Endothelial cell of umbilical vein (primary cell): Measurements from ENCODE around the gene FAM184B. TPM values are rescaled to one million over a fixed set of nuclear protein-coding genes. Genes with fewer than 3 reads are reported as not detected.

ENCODE experiments used
- BruUV-seq: library from RNA; stranded (reverse); fragments of 400-500 nt; replicated peaks from 2 replicates; lab custom pipeline; 2021; lab: Mats Ljungman, UMichigan
- CTCF ChIA-PET: fragments of 300-600, 350-600 bp; sonication (Branson Sonifier 250); formaldehyde crosslinking; loops from one replicate; lab custom pipeline; 2021; ENCODE audit warnings: antibody characterized with exemption, inconsistent platforms; lab: Charles Lee
- POLR2A ChIA-PET: fragments of 300-600, 350-600 bp; sonication (Branson Sonifier 250); formaldehyde crosslinking; loops from one replicate; lab custom pipeline; 2021; ENCODE audit warnings: antibody characterized with exemption, inconsistent platforms; lab: Charles Lee
- DNase-seq: peaks from one replicate; pipeline ENCODE4 v3.0.0-alpha.2; 2011; ENCODE audit warnings: low read depth, low spot score
- FAIRE-seq: peaks from 2 replicates; lab custom pipeline; 2011; peaks lifted over from hg19 to GRCh38; lab: Jason Lieb, UNC
- H2AFZ ChIP-seq: 2 replicates; pipeline ENCODE4 v1.6.0; 2012; ENCODE audit warnings: low read depth, low read length, control low read depth, inconsistent platforms
- H3K27ac ChIP-seq: 2 replicates; pipeline ENCODE4 v1.5.1; 2011; ENCODE audit warnings: low read depth, mild to moderate bottlenecking, control low read depth, low read length, moderate library complexity; ENCODE audit not compliant: insufficient read depth
- H3K27me3 ChIP-seq, 2 experiments: 2 replicates each; pipeline versions ENCODE4 v1.6.0 to v1.6.1; 2011; ENCODE audit warnings: low read length in 2 of 2, mixed read lengths in 1 of 2; ENCODE audit not compliant: control insufficient read depth in 2 of 2, insufficient read depth in 2 of 2
- H3K36me3 ChIP-seq, 2 experiments: 2 replicates in 1 of 2; 3 replicates in 1 of 2; pipeline ENCODE4 v1.5.1; 2011; ENCODE audit warnings: low read length in 2 of 2, mild to moderate bottlenecking in 1 of 2, moderate library complexity in 1 of 2; ENCODE audit not compliant: control insufficient read depth in 2 of 2, insufficient read depth in 2 of 2; ENCODE audit errors: extremely low read depth in 1 of 2
- H3K4me1 ChIP-seq: 3 replicates; pipeline ENCODE4 v1.5.1; 2011; ENCODE audit warnings: mild to moderate bottlenecking, low read length; ENCODE audit not compliant: control insufficient read depth, insufficient read depth; ENCODE audit errors: extremely low read depth
- H3K4me2 ChIP-seq: 2 replicates; pipeline ENCODE4 v1.6.1; 2011; ENCODE audit warnings: low read length, control low read depth, mixed read lengths; ENCODE audit not compliant: insufficient read depth
- H3K4me3 ChIP-seq, 3 experiments: fragments of 200-600 bp in 1 of 3; sonication (generic), shearing (Covaris generic) in 1 of 3; replicated peaks in 1 of 3; 2 replicates each; pipeline ENCODE4 v1.5.1; 2011 to 2016; ENCODE audit warnings: control low read depth in 3 of 3, low read length in 3 of 3, mild to moderate bottlenecking in 2 of 3, inconsistent platforms in 1 of 3, low read depth in 1 of 3, moderate library complexity in 1 of 3; ENCODE audit not compliant: insufficient read depth in 1 of 3
- H3K79me2 ChIP-seq: 2 replicates; pipeline ENCODE4 v1.6.0; 2012; ENCODE audit warnings: low read length, inconsistent platforms; ENCODE audit not compliant: control insufficient read depth, insufficient read depth
- H3K9ac ChIP-seq: replicated peaks from 2 replicates; pipeline ENCODE3; 2011; ENCODE audit warnings: low read length, control low read depth; ENCODE audit not compliant: insufficient read depth; ENCODE audit errors: extremely low read depth
- H3K9me1 ChIP-seq: replicated peaks from 3 replicates; pipeline ENCODE4 v1.6.0; 2011; ENCODE audit warnings: mild to moderate bottlenecking, low read length; ENCODE audit not compliant: control insufficient read depth, insufficient read depth; ENCODE audit errors: extremely low read depth
- H3K9me3 ChIP-seq: replicated peaks from 2 replicates; pipeline ENCODE4 v1.5.1; 2012; ENCODE audit warnings: low read length, inconsistent platforms; ENCODE audit not compliant: control insufficient read depth, insufficient read depth
- H4K20me1 ChIP-seq: replicated peaks from 2 replicates; pipeline ENCODE3; 2011; ENCODE audit warnings: mild to moderate bottlenecking, low read length; ENCODE audit not compliant: control insufficient read depth, insufficient read depth; ENCODE audit errors: extremely low read depth
- FOS ChIP-seq: IDR thresholded peaks from 2 replicates; pipeline ENCODE4 v1.6.1; 2011; ENCODE audit warnings: mild to moderate bottlenecking, low read length, moderate library complexity, borderline replicate concordance; ENCODE audit not compliant: insufficient read depth
- MYC ChIP-seq: IDR thresholded peaks from one replicate; pipeline ENCODE4 v1.6.1; 2011; ENCODE audit warnings: mild to moderate bottlenecking, low read depth, low read length
- POLR2A ChIP-seq: IDR thresholded peaks from 2 replicates; pipeline ENCODE4 v1.6.1; 2012; ENCODE audit warnings: low read depth, mild to moderate bottlenecking, control low read depth, low read length
- POLR2AphosphoS5 ChIP-seq: IDR thresholded peaks from 2 replicates; pipeline ENCODE4 v1.6.1; 2012; ENCODE audit warnings: low read depth, mild to moderate bottlenecking, control low read depth, low read length, moderate library complexity; ENCODE audit not compliant: insufficient read depth
- dilution Hi-C: fragments of 300-500 bp; cut with MboI; formaldehyde crosslinking; loops from one replicate; pipeline ENCODE4 v1.15.0; 2019; ENCODE audit warnings: low sequenced_read_pairs; ENCODE audit not compliant: extremely low pct_ligation_motif_present
- intact Hi-C: fragments of 100-400 bp; cut with micrococcal nuclease; formaldehyde crosslinking; loops from one replicate; pipeline ENCODE4 v1.10.0; 2022
- polyA plus RNA-seq, 4 experiments: library from polyadenylated mRNA; depleted of rRNA in 3 of 4; stranded (reverse) in 3 of 4; unstranded in 1 of 4; fragments of >200 nt; gene quantifications; 2 replicates each; pipeline versions ENCODE4 v1.2.1 to v1.2.3, GENCODE V29; 2011 to 2012; ENCODE audit warnings: missing spikeins in 1 of 4
- total RNA-seq: library from RNA; stranded (reverse); gene quantifications from 2 replicates; pipeline ENCODE4 v1.2.3, GENCODE V29; 2021
- TF ChIP-seq, protein P1 (sequence below): IDR thresholded peaks from 2 replicates; pipeline ENCODE4 v1.6.1; 2011; ENCODE audit not compliant: insufficient read depth, insufficient read length

The FAM184B gene
- total and polyA plus RNA-seq, 2 donors (not counting 3 experiments of a cell fraction or from before 2014, with no cell fraction given): not detected

DNA sequence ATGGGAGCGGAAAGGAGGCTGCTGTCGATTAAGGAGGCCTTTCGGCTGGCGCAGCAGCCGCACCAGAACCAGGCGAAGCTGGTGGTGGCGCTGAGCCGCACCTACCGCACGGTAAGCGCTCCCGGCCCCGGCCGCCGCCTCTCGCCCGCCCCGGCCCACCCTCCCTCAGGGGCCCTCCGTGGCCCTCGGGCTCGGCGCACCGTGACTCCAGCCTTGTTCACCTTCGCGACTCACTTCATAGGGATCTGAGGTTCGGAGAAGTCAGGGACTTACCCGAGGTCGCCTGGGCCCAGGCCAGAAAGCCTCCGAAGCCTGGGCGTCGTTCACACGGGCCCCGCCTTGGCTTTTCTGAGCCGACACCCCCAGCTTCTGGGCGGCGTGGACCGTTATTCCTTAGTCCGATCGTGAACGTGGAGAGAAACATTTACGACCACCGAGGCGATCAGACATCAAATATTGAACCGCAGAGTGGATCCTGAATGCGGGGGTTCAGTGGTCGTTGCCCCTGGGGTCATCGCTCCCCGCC lies 29.7 kb upstream of the FAM184B start:
- peaks cover 2% of the 10 kb centered on the region for H4K20me1 ChIP-seq
- H3K27me3 ChIP-seq: no peaks in the 10 kb centered on the region
- H3K27ac ChIP-seq: peak overlapping the region; percentile 68
- peaks cover 45% of the 10 kb centered on the region for H3K4me1 ChIP-seq
- ChIA-PET POLR2A (no interaction called here), CTCF (interaction anchor here (1.0 to 5.2 kb wide), 5 partner anchors 10 to 723 kb away, joined by 3 to 50 read pairs (median 3); partner anchors contain the start of gene MED28)
- peak overlapping the region; percentile 67 to 97 (median 86) for H3K4me3 ChIP-seq
- peak overlapping the region; percentile 97 for H3K4me2 ChIP-seq
- H3K9me3 ChIP-seq: no peaks in the 10 kb centered on the region
- intact Hi-C loops: loop anchor here (2.0 to 5.0 kb wide), 4 partner anchors 174 to 721 kb away; no protein-coding TSS in a partner anchor
- peak overlapping the region; percentile 94 for H2AFZ ChIP-seq
- H3K36me3 ChIP-seq: peaks cover 0 to 7% of the 10 kb centered on the region in 2 experiments
- no TSS peak for BruUV-seq
- FAIRE-seq: no peak
- DNase-seq: no peak
- H3K9ac ChIP-seq: peak overlapping the region; percentile 92
- H3K9me1 ChIP-seq: no peaks in the 10 kb centered on the region
- dilution Hi-C loops: no loop called here
- H3K79me2 ChIP-seq: peaks cover 96% of the 10 kb centered on the region
- TF ChIP-seq MYC: no peak

DNA sequence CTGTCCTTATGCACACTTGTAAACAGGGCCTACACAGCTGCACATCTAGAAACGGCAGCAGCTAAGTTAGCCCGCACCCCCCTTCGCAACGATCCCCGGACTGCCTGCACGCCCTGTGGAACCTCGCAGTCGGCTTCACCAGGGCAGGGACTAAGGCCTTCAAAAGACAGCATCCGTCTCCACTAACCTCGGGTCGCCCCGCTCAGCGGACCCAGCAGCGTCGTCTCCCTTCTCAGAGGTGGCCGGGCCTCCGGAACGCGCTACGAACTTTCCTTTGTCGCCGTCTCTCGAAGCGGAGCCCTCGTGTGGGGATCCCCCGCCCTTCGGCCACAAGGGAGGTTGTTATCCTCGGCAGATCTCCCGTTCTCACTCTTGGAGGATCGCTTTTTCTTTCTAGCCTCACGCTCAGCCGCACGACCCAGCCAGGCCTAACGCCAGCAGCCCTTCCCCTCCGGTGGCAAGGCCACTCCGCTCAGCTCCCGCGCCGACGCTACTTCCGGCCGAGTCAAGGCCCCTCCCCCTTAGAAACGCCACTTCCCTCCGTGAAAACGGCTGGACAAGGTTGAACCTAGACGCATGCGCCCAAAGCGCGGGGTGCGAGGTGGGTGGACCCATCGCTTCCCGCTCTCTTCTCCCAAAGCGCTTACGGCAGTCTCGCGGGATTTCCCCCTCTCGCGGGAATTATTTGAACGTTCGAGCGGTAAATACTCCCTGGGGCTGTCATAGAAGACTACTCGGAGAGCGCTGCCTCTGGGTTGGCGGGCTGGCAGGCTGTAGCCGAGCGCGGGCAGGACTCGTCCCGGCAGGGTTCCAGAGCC lies 29.0 kb upstream of the FAM184B start, which contains the start of the genes DCAF16 and NCAPG:
DCAF16 (minus strand) TSS at position 498 of the 818 bp plus-strand sequence. CDS start 6,616 bp downstream, outside the sequence.
NCAPG (plus strand) TSS at position 720 of the 818 bp plus-strand sequence. CDS start 99 bp downstream, outside the sequence.
- peaks cover 2% of the 10 kb centered on the region for H4K20me1 ChIP-seq
- H3K36me3 ChIP-seq: peaks cover 0 to 7% of the 10 kb centered on the region in 2 experiments
- no peaks in the 10 kb centered on the region for H3K9me3 ChIP-seq
- peak within 1 kb of the TSS; percentile 98 for H3K4me2 ChIP-seq
- peaks cover 96% of the 10 kb centered on the region for H3K79me2 ChIP-seq
- peak within 1 kb of the TSS; percentile 92 for H3K9ac ChIP-seq
- H3K4me1 ChIP-seq: peaks cover 45% of the 10 kb centered on the region
- peak within 1 kb of the TSS; percentile 74 to 97 (median 86) for H3K4me3 ChIP-seq
- TF ChIP-seq FOS (no peak), POLR2A (peak; percentile 94), POLR2AphosphoS5 (peak; percentile 73)
- TF ChIP-seq, protein P1, sequence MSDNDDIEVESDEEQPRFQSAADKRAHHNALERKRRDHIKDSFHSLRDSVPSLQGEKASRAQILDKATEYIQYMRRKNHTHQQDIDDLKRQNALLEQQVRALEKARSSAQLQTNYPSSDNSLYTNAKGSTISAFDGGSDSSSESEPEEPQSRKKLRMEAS: peak; percentile 68
- intact Hi-C loops (loop anchor here (1.0 to 5.0 kb wide), 7 partner anchors 173 to 722 kb away; partner anchors contain the start of genes LAP3 and MED28), dilution Hi-C loops (no loop called here)
- BruUV-seq: TSS peak; percentile 39
- ChIA-PET CTCF (interaction anchor here (0.6 to 5.2 kb wide), 8 partner anchors 11 to 785 kb away, joined by 3 to 50 read pairs (median 3); partner anchors contain the start of gene MED28), POLR2A (no interaction called here)
- FAIRE-seq: peak; percentile 87
- DNase-seq: peak; percentile 100
- peak within 1 kb of the TSS; percentile 68 for H3K27ac ChIP-seq
- no peaks in the 10 kb centered on the region for H3K9me1 ChIP-seq
- no peaks in the 10 kb centered on the region for H3K27me3 ChIP-seq
- H2AFZ ChIP-seq: peak within 1 kb of the TSS; percentile 94
